C4-2B (cell line): ENCODE results near the gene CGREF1.
"Not testable (repeated sequence)": the region's sequence is repeated elsewhere in the genome, so short reads cannot be mapped to it uniquely, and the experiment has no call there.

ENCODE experiments used
- H3K27ac ChIP-seq: fragments of 450-650 bp; 2 replicates; pipeline ENCODE4 v1.5.1; 2017
- ZFX ChIP-seq: fragments of 450-650 bp; IDR thresholded peaks from 2 replicates; pipeline ENCODE4 v1.6.1; 2017
- TF ChIP-seq, protein P1 (sequence below): fragments of 450-650 bp; conservative IDR thresholded peaks from 2 replicates; pipeline ENCODE4 v1.5.1; 2017; ENCODE audit warnings: mild to moderate bottlenecking

Gene CGREF1

DNA sequence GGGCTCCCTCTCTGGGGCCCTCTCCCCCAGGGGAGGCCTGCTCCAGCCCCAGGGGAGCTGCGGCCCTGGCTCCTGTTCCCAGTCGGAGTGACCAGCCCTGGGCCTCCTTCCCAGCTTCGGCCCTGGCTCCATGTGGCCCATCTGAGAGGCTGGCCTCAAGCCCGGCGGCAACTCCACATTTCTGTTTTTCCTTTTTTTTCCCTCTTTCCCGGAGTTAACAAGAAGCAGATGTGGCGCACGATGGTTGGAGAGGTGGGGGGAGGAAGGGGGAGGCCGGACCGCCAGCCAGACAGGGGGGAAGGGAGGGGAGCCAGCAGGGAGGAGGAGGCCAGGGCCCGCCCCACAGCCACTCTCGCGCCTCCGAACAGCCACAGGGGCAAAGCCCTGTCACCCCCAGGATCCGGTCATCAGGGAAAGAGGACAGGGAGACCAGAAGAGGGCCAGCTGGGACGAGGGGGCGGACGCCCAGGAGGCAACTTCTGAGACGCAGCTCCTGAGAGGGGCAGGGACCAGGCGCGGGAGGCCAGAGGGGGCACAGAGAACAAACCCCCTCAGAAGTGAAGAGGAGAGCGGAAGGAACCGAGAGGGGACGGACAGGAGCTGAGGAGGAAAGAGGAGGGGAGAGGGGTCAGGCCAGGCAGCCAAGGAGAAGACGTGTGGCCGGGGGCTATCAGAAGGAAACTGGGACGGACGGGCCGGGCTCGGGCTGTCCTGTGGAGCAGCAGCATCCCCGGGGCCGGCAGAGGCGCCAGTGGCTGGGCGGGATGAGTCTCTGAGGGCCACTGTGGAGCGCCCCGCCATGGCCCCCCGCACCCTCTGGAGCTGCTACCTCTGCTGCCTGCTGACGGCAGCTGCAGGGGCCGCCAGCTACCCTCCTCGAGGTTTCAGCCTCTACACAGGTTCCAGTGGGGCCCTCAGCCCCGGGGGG is 40.4 kb downstream of the CGREF1 start, which contains the start of gene EMILIN1:
EMILIN1 (plus strand) TSS at position 349 of the 928 bp plus-strand sequence; CDS start at position 800, 451 bp downstream.
- TF ChIP-seq ZFX, result no peak
- TF ChIP-seq, protein P1, sequence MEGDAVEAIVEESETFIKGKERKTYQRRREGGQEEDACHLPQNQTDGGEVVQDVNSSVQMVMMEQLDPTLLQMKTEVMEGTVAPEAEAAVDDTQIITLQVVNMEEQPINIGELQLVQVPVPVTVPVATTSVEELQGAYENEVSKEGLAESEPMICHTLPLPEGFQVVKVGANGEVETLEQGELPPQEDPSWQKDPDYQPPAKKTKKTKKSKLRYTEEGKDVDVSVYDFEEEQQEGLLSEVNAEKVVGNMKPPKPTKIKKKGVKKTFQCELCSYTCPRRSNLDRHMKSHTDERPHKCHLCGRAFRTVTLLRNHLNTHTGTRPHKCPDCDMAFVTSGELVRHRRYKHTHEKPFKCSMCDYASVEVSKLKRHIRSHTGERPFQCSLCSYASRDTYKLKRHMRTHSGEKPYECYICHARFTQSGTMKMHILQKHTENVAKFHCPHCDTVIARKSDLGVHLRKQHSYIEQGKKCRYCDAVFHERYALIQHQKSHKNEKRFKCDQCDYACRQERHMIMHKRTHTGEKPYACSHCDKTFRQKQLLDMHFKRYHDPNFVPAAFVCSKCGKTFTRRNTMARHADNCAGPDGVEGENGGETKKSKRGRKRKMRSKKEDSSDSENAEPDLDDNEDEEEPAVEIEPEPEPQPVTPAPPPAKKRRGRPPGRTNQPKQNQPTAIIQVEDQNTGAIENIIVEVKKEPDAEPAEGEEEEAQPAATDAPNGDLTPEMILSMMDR, result no peak
- H3K27ac ChIP-seq, result no peak within 1 kb of the TSS

DNA sequence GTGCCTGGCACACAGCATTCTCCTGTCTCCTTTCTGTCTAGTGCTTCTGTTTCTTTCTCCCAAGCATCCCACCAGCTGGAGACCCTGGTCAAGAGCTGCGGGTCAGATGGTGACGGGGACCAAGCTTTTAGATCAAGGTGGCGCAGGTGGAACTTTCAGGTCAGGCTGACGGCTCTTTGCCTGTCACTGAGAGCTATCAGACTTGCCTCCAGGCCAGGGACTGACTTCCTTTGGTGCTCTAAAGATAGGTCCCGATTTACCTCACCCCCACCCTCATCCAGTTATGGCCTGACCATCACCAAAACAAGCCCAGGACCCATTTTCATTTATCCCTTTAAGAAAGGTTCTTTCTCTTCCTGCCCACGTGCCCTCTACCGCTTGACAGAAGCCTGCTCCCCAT is 41.7 kb downstream of the CGREF1 start:
- no peak overlapping the region for H3K27ac ChIP-seq

DNA sequence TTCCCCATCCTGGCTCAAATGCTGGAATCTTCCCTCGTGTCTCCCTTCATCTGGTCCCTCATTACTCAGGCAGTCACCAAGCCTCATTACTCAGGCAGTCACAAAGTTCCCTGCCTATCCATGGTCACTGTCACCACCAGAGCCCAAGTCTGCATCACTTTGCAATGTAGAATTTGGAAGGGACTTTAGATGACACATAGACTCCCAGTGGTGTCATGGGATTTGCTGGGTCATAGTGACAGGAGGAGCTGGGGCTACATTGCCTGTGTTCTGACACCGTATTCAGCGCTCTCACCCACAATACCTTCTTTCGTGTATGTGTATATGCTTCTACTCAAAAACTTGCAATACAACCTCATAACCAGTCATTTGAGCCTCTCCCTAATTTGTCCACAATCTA is 42.6 kb downstream of the CGREF1 start:
- H3K27ac ChIP-seq, result no peak overlapping the region
- TF ChIP-seq, protein P1, result no peak
- TF ChIP-seq ZFX, result no peak

More for the DNA sequence above, 41.7 kb downstream of the CGREF1 start:
- TF ChIP-seq, protein P1, result no peak
- no peak for TF ChIP-seq ZFX

DNA sequence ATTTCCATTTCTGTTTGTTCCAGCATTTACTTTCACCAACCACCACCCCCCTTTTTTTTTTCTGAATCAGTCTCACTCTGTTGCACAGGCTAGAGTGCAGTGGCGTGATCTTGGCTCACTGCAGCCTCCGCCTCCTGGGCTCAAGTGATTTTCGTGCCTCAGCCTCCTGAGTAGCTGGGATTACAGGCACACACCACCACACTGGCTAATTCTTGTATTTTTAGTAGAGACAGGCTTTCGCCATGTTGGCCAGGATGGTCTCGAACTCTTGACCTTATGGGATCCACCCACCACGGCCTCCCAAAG is 43.4 kb downstream of the CGREF1 start:
- H3K27ac ChIP-seq, result not testable (repeated sequence)

DNA sequence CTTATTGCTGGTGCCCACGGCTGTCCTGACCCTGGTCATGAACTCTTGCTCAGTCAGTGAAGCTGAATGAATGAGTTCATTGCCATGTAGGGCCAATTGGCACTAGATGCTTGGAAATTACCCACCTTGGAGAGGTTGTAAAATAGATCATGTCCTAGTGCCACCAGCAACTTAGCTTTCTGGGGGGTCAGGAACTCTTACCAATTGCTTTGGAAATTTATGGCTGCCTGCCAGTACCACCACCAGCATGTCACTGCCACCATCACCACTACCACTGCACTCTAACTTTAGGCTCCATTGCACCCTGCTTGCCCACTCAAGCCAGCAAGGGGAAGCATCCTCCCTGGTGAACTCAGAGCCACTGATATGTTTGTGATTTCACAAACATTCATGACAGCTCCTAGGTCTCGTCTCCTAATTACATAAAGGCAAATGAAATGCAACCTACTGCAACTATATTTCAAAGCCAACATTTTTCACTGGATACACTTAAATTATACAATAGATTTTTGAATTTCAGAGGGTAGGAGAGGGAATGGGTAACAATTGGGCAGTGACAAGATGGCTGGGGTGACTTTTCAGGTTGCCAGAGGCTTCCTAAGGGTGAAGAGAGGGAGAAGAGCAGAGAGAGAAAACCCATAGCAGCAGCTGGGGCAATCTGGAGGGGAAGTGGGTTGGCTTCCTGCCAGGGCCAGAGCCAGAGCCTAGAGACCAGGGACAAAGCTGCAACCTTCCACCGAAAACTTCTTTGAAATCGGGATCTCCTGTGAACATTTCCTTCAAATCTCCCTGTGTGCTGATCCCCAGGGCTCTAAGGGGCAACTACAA is 44.0 kb downstream of the CGREF1 start:
- no peak for TF ChIP-seq ZFX
- TF ChIP-seq, protein P1, result no peak
- H3K27ac ChIP-seq, result no peak overlapping the region

DNA sequence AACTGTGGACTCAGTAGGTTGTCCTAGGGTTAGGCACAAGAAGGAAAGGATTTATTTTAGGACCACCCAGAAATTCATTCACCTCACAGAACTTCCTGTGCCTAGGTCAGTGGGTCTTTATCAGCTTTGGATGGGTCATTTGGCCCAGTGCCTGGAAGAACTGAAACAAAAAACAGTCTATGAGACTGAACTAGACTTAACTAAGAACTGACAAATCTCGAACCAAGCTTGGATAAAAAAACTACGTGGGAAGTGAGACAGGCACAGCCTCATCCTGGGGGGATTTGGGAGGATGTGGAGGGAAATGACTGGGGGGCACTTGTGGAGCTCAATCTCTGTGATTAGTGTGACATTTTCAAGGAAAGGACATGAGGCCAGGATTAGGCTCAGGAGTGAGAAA is 45.1 kb downstream of the CGREF1 start:
- H3K27ac ChIP-seq, result no peak overlapping the region
- TF ChIP-seq, protein P1, result no peak
- no peak for TF ChIP-seq ZFX

DNA sequence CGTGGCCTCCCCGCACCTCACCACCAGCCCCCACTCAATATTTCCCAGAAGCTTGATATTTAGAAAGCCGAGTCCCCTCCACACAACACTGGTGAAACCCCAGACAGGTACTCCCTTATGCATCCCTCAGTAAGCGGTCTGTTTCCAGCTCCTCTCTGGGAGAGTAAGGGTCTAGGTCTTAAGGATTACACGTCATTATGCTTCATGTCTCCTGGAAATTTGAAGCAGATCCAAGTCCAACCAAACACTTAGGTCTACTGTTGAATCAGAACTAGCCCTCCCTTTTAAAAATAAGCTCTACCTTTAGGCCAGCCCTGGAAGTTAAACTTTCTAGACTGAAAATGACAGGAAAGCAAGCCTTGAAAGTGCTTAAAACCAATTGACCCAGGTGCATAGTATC is 46.0 kb downstream of the CGREF1 start:
- H3K27ac ChIP-seq, result no peak overlapping the region

More for the DNA sequence above, 46.0 kb downstream of the CGREF1 start:
- TF ChIP-seq, protein P1, result no peak
- TF ChIP-seq ZFX, result no peak
